Endometrium (tissue), 2 donors: ENCODE results near the gene KPNA6.
"Not testable (repeated sequence)": the region's sequence is repeated elsewhere in the genome, so short reads cannot be mapped to it uniquely, and the experiment has no call there.

Source experiments
- FAIRE-seq: peaks from 2 replicates; lab custom pipeline; 2012; peaks lifted over from hg19 to GRCh38; lab: Jason Lieb, UNC
- donor health status: control.
- donor health status: control.

The KPNA6 gene

DNA sequence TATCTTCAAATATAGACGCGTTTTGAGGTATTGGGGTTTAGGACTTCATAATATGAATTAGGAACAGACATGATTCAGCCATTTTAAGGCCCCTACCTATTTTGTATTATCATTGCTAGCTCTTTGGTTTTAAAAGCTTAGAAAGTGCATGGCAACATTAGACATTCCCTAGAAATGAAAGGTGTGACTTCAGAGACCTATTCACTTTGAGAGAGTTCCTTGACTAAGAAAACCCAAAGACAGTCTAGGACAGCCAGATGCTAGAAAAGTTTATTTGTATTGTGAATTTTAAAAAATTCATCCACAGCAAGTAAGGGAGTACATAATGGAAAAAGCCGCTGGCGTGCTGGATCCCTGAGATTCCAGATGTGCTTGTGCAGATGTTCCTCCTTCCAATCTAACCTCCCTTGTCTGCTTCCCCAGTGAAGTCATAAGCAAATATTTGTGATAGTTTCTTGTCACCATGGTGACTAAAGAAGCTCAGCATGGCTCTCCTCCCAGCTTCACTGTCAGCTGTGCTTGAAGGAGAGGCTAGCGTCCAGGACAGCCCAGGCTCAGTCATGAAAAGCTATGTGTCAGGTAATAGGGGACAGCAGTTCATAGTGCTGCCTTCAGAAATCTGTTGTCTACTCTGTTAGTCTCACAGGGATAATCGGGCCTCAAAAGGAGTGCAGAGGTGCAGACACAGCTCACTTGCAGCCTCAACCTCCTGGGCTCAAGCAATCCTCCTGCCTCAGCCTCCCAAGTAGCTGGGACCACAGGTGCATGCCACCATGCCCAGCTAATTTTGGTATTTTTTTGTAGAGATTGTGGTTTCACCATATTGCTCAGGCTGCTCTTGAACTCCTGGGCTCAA is 34.8 kb downstream of the KPNA6 start:
- FAIRE-seq: peak; percentile 94

DNA sequence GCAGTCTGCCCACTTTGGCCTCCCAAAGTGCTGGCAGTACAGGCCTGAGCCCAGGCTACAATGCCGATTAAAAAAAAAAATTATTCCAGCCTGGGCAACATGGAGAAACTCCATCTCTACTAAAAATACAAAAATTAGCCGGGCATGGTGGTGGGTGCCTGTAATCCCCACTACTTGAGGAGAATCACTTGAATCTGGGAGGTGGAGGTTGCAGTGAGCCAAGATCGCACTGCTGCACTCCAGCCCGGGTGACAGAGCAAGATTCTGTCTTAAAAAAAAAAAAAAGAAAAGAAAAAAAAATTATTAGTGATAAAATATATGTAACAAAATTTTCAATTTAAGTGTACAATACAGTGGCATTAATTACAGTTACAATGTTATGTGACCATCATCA is 35.4 kb downstream of the KPNA6 start:
- not testable (repeated sequence) for FAIRE-seq

DNA sequence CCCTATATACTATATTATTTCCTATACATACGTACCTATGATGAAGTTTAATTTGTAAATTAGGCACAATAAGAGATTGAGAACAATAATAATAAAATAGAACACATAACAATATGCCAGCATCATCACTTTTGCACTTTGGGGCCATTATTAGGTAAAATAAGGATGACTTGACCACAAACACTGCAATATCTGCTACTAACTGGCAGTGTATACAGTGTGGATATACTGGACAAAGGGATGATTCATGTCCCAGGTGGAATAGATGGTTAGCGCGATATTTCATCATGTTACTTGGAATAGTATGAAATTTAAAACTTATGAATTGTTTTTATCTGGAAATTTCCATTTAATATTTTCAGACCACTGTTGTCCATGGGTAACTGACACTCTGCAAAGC is 36.2 kb downstream of the KPNA6 start:
- FAIRE-seq: no peak

DNA sequence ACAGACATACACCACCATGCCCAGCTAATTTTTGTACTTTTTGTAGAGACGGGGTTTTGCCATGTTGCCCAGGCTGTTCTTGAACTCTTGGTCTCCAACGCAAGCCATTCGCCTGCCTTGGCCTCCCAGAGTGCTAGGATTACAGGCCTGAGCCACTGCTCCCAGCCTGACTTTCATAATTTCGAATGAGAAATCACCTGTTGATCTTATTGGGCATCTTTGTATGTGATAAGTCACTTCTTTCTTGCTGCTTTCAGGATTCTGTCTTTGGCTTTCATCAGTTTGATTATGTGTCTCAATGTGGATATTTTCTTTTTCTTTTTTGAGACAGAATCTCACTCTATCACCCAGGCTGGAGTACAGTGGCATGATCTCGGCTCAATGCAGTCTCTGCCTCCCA is 39.9 kb downstream of the KPNA6 start:
- FAIRE-seq: not testable (repeated sequence)

DNA sequence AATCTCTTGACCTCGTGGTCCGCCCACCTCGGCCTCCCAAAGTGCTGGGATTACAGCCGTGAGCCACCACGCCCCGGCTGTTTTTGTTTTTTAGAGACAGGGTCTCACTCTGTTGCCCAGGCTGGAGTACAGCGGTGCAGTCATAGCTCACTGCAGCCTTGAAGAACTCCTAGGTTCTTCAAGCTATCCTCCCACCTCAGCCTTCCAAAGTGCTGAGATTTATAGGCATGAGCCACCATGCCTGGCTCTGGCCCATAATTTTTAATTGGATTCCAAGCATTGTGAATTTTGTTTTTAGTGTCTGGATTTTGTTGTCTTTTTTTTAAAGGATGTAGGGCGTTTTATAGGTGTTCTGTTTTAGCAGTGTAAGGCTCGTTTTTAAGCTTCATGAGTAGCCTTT is 43.0 kb downstream of the KPNA6 start:
- peak; percentile 70 for FAIRE-seq

DNA sequence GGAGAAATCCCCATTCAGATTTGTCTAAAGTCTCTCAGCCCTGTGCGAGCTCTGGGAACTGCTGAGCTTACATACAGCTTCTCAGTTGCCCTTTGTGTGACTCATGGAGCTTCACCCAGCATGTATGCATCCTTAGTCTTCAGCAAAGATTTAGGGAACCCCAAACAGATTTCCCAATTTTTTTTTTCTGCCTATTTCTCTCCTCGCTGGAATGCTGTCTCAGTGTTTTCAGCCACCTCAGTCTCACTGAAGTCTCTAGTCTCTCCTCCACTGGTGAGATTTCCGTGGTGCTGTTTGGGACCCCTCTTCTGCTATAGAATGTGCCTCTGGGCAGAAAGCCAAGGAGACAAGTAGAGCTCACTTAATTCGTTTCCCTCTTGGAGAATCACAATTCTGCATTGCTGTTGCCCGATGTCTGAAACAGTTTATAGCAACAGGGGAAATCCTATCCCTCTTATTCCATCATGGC is 43.5 kb downstream of the KPNA6 start:
- FAIRE-seq: no peak

DNA sequence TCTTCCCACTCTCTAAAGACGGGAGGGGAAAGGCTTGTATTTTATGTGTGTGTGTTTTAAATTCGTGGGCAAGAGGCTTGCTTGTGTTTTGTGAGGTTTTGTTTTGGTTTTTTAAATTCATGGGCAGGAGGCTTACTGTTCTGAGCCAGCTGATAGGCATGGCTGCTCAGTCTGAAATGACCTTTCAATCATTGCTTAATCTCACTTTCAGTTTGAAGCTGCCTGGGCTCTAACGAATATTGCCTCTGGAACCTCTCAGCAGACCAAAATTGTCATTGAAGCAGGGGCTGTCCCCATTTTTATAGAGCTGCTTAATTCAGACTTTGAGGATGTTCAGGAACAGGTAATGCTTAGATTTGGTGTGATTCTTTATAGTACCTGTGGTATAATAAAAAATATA is 51.3 kb downstream of the KPNA6 start:
- FAIRE-seq: no peak

DNA sequence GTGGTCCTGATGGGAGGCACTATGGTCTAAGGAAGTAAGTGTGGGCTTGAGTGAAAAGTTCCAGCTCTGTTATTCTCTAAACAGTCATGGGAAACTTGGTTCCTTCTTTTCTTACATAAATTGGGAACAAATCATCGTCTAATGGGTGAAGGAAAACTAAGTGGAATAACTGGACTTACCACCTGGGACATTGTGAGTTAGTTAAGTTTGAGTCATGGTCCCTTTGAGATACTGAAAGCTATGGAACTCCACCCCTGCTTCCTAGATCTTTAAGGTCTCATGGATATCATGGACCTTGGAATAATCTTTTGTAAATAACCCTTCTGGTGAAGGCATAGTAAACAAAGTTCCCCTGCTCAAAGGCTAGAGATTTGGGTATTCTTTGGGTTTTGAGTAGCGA is 55.5 kb downstream of the KPNA6 start:
- FAIRE-seq: no peak

DNA sequence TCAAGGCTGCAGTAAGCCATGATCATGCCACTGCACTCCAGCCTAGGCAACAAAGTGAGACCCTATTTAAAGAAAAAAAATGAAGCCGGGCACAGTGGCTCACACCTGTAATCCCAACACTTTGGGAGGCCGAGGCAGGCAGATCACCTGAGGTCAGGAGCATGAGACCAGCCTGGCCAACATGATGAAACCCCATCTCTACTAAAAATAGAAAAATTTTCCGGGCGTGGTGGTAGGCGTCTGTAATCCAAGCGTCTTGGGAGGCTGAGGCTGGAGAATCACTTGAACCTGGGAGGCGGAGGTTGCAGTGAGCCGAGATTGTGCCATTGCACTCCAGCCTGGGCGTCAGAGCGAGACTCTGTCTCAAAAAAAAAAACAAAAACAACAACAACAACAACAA is 57.8 kb downstream of the KPNA6 start:
- FAIRE-seq: not testable (repeated sequence)

DNA sequence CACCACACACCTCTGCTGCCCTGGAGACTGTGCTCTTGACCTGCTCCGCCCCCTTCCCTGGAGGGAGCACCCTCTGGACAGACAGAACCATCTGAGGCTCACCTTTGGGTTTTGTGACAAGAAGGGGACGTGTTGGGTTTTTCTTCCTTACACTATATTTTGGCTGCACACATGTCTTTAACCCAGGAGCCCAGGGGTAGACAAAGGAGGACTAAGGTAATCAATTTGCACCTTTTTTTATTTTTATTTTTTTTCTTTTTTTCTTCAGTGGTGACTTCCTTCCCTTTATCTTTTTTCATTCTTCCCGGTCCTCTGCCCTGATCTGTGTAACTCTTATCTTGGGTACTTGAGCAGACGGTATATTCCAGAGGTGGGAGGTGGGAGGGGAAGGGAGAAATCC is 63.1 kb downstream of the KPNA6 start:
- FAIRE-seq: no peak

DNA sequence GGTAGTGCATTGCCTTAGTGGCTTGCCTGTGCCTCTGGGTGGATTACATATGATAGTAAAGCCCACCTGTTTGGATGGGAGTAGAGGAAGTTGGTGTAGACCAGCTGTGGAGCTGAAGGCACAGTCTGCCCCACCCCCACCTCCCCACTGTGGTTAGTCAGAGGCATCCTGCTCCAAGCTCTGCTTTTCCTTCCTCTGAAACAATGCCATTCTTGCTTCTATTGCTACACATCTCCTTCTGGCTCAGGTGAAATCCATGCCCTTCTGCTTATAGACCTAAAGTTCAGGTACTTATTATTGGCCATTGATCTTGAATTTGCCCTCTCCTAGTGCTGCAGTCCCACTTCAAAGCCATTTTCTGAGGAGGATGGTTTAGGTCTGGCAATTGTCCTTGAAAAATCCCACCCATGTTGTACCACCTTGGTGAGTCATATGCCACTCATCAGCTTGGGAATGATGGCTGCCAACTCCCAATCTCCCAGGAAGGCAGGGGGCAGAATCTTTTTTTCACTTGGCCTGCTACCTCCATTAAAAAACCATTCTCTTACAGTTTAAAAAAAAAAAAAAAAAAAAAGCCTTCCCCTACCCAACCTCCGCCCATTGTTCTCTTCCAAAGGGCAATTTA is 64.9 kb downstream of the KPNA6 start:
- no peak for FAIRE-seq

DNA sequence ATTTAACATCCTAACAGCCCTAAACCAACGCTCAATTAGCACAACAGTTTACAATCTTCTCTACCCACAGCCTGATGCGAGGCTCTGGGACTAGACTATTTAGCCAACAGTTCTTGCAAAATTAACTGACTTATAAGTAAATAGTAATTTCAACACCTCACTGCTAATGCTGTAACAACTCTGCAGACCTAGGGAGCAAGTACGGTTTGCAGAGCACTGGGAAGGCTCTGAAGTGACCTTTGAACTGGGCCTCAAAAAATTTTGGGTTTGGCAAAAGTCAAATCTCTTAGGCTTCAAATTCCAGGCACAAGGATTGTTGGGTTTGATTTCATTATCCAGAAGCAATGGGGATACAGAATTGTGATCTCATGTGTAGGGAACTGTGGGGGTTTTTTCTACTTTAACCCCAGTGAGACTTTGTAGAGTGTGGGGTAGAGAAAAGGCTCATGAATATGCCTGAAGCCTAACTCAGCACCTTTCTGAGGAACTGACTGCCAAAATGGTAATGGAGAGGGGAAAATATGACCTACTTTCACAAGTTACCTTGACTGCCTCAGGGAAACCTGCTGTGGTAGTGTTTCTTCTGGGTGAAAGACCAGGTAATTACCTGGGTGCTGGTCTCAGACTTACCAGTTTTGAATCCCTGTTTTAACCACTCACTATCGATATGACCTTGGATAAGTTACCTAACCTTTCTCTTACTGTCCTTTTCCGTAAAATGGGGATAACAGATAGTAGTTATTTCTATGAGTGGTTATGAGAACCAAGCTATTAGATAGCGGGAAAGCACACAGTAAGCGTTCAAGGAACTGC is 70.7 kb downstream of the KPNA6 start:
- no peak for FAIRE-seq

DNA sequence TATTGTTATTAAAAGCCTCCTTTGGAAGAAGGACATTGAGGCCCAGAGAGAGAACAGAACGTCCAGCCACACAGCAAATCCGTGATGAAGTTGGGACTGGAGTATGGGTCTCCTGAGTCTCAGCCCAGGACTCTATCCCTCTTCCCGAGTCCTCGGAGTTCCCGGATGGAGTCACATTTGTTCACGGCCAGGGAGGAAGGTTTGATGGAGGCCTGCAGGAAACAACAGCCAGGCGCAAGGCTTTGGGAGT is 71.3 kb downstream of the KPNA6 start:
- FAIRE-seq: no peak

DNA sequence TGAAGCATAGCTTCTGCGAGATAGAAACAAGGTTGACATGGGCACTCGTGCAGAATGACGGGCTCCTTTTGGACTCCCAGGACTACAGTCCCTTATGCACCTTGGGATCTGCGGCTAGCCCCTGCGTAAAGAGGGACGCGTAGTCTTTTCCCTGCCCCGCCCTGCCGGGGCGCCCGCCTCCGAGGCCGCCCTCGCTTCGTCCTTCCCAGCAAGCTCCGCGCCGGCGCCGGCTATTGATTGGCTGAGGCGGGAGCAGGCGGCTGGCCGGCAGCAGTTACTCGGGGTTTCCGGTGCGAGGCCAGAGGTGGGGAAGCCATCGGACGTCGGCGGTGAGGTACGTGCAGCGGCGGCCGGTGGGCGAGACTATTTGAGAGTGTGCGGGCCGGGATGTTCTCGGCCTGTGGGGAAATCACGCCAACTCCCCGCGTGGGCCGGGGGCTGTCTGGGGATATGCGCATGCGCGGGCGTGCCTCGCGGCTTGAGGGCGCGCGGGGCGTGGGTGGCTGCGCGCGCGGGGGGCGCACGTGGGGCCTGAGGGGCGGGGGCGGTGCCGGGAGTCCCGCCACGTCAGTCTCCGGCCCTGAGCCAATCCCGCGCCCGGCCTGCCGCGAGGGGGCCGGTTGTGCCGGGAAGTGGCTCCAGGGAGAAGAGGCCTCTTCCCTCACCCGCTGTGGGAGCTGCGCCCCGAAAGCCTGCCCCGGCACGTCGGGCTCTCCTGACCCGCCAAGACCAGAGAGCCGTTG is 71.8 kb downstream of the KPNA6 start, which contains the start of gene TXLNA:
TSS of gene TXLNA (plus strand) at position 233 of the 743 bp plus-strand sequence. CDS start 671 bp downstream, outside the sequence.
- no peak for FAIRE-seq

DNA sequence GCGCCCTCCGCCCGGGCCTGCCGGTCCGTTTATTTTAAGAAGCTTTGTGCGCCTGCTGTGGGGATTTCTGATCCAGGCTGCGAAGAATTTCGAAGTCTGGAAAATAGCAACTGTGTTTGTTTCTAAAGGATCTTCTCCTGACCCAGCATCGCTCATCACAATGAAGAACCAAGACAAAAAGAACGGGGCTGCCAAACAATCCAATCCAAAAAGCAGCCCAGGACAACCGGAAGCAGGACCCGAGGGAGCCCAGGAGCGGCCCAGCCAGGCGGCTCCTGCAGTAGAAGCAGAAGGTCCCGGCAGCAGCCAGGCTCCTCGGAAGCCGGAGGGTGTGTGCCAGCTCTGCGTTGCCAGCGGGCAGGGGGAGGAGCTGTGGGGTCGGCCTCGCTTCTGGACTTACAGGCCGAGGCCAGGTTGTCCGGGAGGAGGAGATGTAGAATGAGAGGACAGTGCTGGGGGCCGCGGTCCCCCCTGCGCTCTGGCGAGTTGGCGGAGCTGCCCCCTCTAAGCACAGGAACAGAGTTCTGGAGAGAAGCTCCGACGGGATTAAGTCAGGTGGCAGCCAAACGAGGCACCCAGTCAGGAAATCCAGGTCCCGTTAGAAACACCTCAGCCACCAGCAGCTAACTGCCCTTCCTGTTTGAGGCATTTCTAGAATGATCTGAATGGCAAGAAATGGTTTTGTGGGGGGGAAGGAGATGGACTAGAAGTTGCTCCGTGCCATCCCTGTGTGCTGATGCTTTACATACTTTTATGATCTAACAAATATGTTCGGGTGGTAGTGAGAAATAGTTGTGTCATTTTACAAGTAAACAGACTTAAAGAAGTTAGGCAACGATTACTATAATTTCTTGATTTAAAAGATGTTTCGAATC is 72.6 kb downstream of the KPNA6 start:
- no peak for FAIRE-seq

DNA sequence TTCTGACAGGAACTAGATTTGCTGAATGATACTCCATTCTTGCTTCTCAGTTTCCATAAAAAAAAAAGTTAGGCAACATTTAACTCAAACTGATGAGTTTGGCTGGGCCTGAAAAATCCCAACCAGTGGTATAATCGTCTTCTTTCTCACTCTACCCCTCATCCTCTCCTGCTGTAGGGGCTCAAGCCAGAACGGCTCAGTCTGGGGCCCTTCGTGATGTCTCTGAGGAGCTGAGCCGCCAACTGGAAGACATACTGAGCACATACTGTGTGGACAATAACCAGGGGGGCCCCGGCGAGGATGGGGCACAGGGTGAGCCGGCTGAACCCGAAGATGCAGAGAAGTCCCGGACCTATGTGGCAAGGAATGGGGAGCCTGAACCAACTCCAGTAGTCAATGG is 73.2 kb downstream of the KPNA6 start:
- no peak for FAIRE-seq

DNA sequence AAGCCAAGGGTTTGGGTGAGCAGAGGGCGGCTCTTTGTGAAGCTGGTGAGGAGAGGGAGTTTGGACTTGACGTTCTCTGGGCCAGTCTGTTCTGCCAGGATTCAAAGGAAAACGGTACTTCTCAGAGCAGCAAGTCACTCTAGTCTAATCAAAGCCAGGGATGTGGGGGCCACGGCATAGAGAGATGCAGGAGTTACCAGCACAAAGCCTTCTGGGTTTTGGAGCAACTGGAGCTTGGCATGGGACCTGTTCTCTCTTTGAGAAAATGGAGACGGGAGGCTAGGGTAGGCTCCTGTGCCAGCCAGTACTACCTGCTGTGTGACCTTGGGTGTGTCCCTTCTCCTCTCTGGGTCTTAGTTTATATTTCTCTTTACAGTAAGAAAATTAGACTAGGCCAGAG is 73.7 kb downstream of the KPNA6 start:
- FAIRE-seq: no peak

DNA sequence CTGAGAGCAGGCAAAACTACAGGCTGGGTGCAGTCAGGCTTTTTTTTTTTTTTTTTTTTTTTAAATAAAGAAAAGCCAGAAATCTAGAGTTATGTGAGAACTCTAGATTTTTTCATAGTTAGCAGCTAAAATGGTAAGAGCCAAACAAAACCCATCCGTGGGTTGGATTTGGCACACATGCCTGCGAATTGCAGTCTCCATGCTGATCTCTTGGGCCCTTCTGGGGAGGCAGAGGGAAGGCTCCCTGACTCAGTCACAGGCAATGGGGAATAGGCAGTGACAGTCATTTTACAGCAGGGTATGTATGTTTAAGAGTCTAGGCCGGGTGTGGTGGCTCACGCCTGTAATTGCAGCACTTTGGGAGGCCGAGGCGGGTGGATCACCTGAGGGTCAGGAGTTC is 74.2 kb downstream of the KPNA6 start:
- no peak for FAIRE-seq

DNA sequence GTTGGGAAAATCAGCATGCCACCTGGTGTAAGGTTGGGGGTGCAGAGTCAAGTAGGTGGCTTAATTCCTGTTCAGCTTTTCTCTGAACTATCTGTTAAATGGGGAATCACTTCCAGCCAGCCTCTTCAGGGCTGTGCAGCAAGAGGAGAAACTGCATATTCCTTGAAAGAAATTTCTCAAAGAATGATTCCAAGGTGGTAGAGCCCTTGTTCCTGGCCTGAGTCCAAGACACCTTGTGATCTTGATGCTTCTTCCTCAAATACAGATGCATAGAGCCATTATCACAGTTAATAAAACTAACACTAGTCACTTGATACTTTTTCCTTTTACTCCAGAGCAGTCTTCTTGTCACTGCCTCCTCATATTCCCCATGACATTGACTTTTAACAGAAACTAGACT is 76.8 kb downstream of the KPNA6 start:
- FAIRE-seq: no peak

DNA sequence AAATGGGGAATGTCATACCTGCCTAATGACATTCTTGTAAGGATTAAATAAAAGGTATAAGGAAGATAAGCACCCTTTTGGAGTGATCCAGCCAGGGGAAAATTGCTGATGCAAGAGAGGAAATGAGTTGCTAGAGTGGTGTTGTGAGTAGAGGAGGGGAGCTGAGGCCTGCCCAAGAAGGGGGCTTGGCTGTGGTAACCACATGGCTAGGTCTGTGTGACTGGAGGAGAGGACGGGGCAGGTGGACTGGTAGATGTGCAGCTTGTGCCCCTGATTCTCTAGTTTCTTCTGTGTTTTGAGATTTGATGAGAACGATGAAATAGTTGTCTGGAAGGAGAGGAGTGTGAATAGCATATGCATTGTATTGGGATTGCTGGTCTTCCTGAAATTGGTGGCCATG is 78.2 kb downstream of the KPNA6 start:
- FAIRE-seq: no peak

DNA sequence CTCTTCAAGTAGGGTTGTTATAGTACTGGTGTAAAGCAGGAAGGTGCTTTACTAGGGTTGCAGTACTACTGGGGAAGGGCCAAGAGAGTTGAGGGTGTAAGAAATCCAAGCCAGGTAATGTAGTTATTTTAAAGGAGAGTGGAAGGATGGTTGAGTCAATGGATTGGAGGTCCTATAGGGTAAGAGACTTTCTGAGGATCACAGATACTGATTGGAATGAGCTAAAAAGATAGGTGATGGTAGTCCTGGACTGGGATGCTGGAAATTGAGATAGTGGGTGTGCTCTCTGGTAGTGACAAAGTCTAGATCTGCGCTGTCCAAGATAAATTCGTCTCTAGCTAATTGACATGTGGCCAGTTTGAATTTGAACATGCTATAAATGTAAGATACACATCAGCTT is 78.6 kb downstream of the KPNA6 start:
- no peak for FAIRE-seq
